Measurements from ENCODE around the gene IAH1.

The IAH1 gene, protein sequence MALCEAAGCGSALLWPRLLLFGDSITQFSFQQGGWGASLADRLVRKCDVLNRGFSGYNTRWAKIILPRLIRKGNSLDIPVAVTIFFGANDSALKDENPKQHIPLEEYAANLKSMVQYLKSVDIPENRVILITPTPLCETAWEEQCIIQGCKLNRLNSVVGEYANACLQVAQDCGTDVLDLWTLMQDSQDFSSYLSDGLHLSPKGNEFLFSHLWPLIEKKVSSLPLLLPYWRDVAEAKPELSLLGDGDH

DNA sequence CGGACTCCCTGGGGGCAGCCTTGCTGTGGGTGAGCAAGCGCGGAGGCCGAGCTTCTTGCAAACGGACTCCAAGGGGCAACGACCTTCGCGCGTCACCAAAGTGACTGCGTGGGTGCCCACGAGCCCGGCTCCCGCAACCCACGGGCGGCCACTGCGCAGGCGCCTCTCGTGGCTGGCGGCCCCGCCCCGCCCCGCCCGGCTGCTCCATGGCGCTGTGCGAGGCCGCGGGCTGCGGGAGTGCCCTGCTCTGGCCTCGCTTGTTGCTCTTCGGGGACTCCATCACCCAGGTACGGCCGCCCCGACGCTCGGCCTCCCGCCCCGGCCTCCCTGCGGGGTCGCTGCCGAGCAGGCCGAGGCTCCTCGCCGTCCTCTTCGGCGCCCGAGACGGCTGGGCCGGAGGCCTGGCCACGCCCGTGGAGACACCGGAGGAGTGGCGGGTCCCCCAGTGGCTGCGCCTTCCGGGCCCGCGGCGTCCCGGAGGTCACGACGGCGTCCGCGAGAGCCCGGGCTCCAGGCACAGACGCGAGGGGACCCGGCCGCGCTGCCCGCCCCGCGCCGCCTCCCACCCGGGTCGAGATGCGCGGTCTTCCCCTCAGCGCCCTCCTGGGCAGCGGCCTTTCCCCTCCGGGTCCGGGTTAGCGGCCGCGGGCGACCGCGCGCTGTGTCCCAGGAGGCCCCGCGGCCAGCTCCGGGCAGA, at the start of gene IAH1:
TSS of gene IAH1 (plus strand) at position 191 of the 697 bp plus-strand sequence. CDS start at position 207, 16 bp downstream.
- Mint-ChIP-seq H3K27ac (peak within 1 kb of the TSS; percentile 91), H3K4me1 (ENCODE audit: low read depth) (peaks cover 33% of the 10 kb centered on the region), H3K9me3 (no peaks in the 10 kb centered on the region), H3K36me3 (ENCODE audit: low read depth) (peaks cover 69% of the 10 kb centered on the region), H3K27me3 (no peaks in the 10 kb centered on the region), H3K4me3 (peak within 1 kb of the TSS; percentile 82)
- intact Hi-C loops (cut with micrococcal nuclease), result loop anchor here (2.0 to 5.0 kb wide), 2 partner anchors 52 to 153 kb away; partner anchors contain the start of genes CPSF3 and ITGB1BP1

DNA sequence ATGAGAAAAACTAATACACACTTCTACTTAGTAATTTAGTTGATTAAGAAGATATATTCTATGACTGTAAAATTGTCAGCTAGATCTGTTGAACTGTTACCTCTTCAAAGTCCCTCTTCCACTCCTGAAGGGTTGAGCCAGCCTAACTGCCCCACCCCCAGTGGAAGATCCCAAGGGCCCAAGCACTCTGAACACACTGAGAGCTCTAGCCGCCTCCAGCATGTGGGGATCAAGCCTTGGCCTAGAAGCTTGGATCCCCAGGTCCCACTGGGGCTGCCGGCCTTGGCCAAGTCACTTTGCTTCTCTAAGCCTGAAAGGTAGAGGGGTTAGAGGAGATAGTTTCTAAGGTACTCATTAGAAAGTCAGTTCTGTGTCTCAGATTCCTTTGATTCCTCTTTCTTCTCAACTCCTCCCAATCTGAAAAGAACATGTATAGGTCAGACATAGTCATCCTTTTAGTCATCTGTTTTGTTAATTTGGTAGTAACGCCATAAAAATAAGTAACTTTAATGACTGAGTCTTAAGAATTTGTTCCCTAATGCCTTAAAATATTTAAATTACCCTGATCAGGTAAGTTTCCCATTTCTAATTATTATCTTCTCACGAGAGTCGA, 45.3 kb upstream of the IAH1 start:
- no peaks in the 10 kb centered on the region for H3K27me3 Mint-ChIP-seq
- H3K4me1 Mint-ChIP-seq (ENCODE audit: low read depth), result no peaks in the 10 kb centered on the region
- H3K36me3 Mint-ChIP-seq (ENCODE audit: low read depth), result peaks cover 58% of the 10 kb centered on the region
- no peak overlapping the region for H3K27ac Mint-ChIP-seq
- no peak overlapping the region for H3K4me3 Mint-ChIP-seq
- no peaks in the 10 kb centered on the region for H3K9me3 Mint-ChIP-seq
- intact Hi-C loops (cut with micrococcal nuclease), result no loop called here

GRCh38 chr2:9430316-9431293, 43.7 kb upstream of the IAH1 start:
- Mint-ChIP-seq H3K27ac (no peak overlapping the region), H3K9me3 (no peaks in the 10 kb centered on the region), H3K36me3 (ENCODE audit: low read depth) (peaks cover 72% of the 10 kb centered on the region), H3K4me3 (no peak overlapping the region), H3K4me1 (ENCODE audit: low read depth) (no peaks in the 10 kb centered on the region), H3K27me3 (no peaks in the 10 kb centered on the region)
- intact Hi-C loops (cut with micrococcal nuclease), result no loop called here

- no peaks in the 10 kb centered on the region for H3K9me3 Mint-ChIP-seq
- no peaks in the 10 kb centered on the region for H3K27me3 Mint-ChIP-seq
- no peak overlapping the region for H3K4me3 Mint-ChIP-seq
- intact Hi-C loops (cut with micrococcal nuclease), result no loop called here
- H3K27ac Mint-ChIP-seq, result no peak overlapping the region
- no peaks in the 10 kb centered on the region for H3K4me1 Mint-ChIP-seq (ENCODE audit: low read depth)
- peaks cover 100% of the 10 kb centered on the region for H3K36me3 Mint-ChIP-seq (ENCODE audit: low read depth)
Observed at GRCh38 chr2:9434489-9434888, 39.9 kb upstream of the IAH1 start.

DNA sequence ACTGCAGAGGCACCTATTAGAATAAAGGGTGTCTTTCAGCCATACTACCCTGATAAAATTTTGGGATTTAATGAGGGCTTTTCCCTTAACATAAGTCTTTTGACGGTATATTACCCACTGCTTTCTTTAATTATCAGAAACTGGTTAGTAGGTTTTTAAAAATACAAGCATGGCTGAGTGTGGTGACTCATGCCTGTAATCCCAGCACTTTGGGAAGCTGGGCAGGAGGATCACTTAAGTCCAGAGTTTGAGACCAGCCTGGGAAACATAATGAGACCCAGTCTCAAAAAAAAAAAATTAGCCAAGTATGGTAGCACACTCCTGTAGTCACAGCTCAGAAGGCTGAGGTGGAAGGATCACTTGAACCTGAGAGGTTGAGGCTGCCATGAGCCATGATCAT, 34.8 kb upstream of the IAH1 start:
- no peaks in the 10 kb centered on the region for H3K9me3 Mint-ChIP-seq
- H3K27me3 Mint-ChIP-seq, result no peaks in the 10 kb centered on the region
- intact Hi-C loops (cut with micrococcal nuclease), result no loop called here
- peaks cover 96% of the 10 kb centered on the region for H3K36me3 Mint-ChIP-seq (ENCODE audit: low read depth)
- H3K27ac Mint-ChIP-seq, result no peak overlapping the region
- H3K4me3 Mint-ChIP-seq, result no peak overlapping the region
- no peaks in the 10 kb centered on the region for H3K4me1 Mint-ChIP-seq (ENCODE audit: low read depth)

DNA sequence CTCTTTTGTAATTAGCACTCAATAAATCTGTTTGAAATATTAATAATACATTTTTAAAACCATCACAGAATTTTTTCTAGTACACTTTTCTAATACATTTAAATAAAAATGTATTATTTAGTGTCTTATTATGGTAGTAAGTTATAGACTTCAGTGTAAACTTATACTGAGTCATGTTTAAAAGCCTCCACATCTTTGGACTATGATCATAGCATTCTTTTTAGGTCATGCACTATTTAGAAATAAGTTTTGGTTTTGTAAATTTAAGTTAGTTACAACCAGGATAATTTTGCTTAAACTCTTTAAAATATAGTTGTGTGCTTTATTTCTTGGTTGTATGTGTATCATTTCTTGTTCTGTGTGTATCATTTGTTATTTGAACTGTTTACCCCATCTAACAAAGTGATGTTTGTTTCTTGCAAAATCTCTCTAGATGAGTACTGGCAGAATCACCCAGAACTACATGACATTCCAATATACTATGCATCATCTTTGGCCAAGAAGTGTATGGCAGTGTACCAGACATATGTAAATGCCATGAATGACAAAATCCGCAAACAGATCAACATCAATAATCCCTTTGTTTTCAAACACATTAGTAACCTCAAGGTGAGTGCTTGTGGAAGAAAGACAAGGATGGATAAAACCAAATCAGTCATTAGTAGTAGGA, 34.2 kb upstream of the IAH1 start:
- no peaks in the 10 kb centered on the region for H3K9me3 Mint-ChIP-seq
- no peaks in the 10 kb centered on the region for H3K4me1 Mint-ChIP-seq (ENCODE audit: low read depth)
- H3K36me3 Mint-ChIP-seq (ENCODE audit: low read depth), result peaks cover 96% of the 10 kb centered on the region
- H3K27ac Mint-ChIP-seq, result no peak overlapping the region
- no peak overlapping the region for H3K4me3 Mint-ChIP-seq
- intact Hi-C loops (cut with micrococcal nuclease), result no loop called here
- H3K27me3 Mint-ChIP-seq, result no peaks in the 10 kb centered on the region

DNA sequence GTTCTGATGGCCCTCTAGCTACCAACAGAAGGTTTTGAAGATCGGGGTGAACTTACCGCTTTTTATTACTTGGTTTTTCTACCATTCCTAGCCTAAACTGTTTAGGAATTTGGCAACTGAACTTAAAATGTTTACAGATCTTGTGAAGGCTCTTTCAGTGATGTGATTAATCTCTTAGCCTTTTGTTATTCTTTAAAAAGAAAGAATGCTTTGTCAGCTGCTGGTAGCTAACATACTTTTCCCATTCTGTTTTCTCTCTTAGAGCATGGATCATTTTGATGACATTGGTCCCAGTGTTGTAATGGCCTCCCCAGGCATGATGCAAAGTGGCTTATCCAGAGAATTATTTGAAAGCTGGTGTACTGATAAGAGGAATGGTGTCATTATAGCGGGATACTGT, 32.8 kb upstream of the IAH1 start:
- peaks cover 96% of the 10 kb centered on the region for H3K36me3 Mint-ChIP-seq (ENCODE audit: low read depth)
- intact Hi-C loops (cut with micrococcal nuclease), result no loop called here
- no peaks in the 10 kb centered on the region for H3K27me3 Mint-ChIP-seq
- no peak overlapping the region for H3K4me3 Mint-ChIP-seq
- H3K9me3 Mint-ChIP-seq, result no peaks in the 10 kb centered on the region
- no peak overlapping the region for H3K27ac Mint-ChIP-seq
- H3K4me1 Mint-ChIP-seq (ENCODE audit: low read depth), result no peaks in the 10 kb centered on the region

GRCh38 chr2:9443526-9443925, 30.8 kb upstream of the IAH1 start:
- Mint-ChIP-seq H3K27me3 (no peaks in the 10 kb centered on the region), H3K4me1 (ENCODE audit: low read depth) (no peaks in the 10 kb centered on the region), H3K27ac (no peak overlapping the region), H3K4me3 (no peak overlapping the region), H3K36me3 (ENCODE audit: low read depth) (peaks cover 94% of the 10 kb centered on the region), H3K9me3 (no peaks in the 10 kb centered on the region)
- intact Hi-C loops (cut with micrococcal nuclease), result no loop called here

- Mint-ChIP-seq H3K4me1 (ENCODE audit: low read depth) (no peaks in the 10 kb centered on the region), H3K27me3 (no peaks in the 10 kb centered on the region), H3K9me3 (no peaks in the 10 kb centered on the region), H3K27ac (no peak overlapping the region), H3K36me3 (ENCODE audit: low read depth) (peaks cover 95% of the 10 kb centered on the region), H3K4me3 (no peak overlapping the region)
- intact Hi-C loops (cut with micrococcal nuclease), result no loop called here
Observed at GRCh38 chr2:9445089-9445488, 29.3 kb upstream of the IAH1 start.

- intact Hi-C loops (cut with micrococcal nuclease), result no loop called here
Observed at GRCh38 chr2:9451231-9451630, 23.1 kb upstream of the IAH1 start.

GRCh38 chr2:9460441-9461017, 13.8 kb upstream of the IAH1 start:
- intact Hi-C loops (cut with micrococcal nuclease), result no loop called here
- H3K4me3 Mint-ChIP-seq, result no peak overlapping the region
- H3K4me1 Mint-ChIP-seq (ENCODE audit: low read depth), result peaks cover 12% of the 10 kb centered on the region
- no peaks in the 10 kb centered on the region for H3K9me3 Mint-ChIP-seq
- no peaks in the 10 kb centered on the region for H3K27me3 Mint-ChIP-seq
- no peak overlapping the region for H3K27ac Mint-ChIP-seq
- H3K36me3 Mint-ChIP-seq (ENCODE audit: low read depth), result peaks cover 81% of the 10 kb centered on the region

More at GRCh38 chr2:9451231-9451630, 23.1 kb upstream of the IAH1 start:
- H3K4me1 Mint-ChIP-seq (ENCODE audit: low read depth), result no peaks in the 10 kb centered on the region
- H3K36me3 Mint-ChIP-seq (ENCODE audit: low read depth), result peaks cover 98% of the 10 kb centered on the region
- H3K4me3 Mint-ChIP-seq, result no peak overlapping the region
- H3K27me3 Mint-ChIP-seq, result no peaks in the 10 kb centered on the region
- no peaks in the 10 kb centered on the region for H3K9me3 Mint-ChIP-seq
- H3K27ac Mint-ChIP-seq, result no peak overlapping the region

DNA sequence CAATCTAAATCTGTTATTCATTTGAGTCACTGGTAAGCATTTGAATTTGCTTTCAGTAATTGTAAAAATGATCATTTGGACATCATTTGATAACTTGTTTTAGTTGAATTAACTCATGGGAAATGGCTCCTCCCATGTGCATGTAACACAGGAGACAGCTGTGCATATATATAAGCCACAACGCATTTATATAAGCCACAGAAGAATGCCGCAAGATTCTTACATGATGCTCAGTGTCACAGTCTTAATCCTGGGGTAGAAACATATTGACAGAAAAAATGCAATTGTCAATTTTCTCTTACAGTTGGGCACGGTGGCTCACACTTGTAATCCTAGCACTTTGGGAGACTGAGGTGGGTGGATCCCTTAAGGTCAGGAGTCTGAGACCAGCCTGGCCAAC, 13.3 kb upstream of the IAH1 start:
- H3K4me3 Mint-ChIP-seq, result no peak overlapping the region
- no peaks in the 10 kb centered on the region for H3K27me3 Mint-ChIP-seq
- H3K36me3 Mint-ChIP-seq (ENCODE audit: low read depth), result peaks cover 81% of the 10 kb centered on the region
- no peaks in the 10 kb centered on the region for H3K9me3 Mint-ChIP-seq
- H3K4me1 Mint-ChIP-seq (ENCODE audit: low read depth), result peaks cover 12% of the 10 kb centered on the region
- no peak overlapping the region for H3K27ac Mint-ChIP-seq
- intact Hi-C loops (cut with micrococcal nuclease), result no loop called here

GRCh38 chr2:9462313-9462712, 12.0 kb upstream of the IAH1 start:
- Mint-ChIP-seq H3K27ac (no peak overlapping the region), H3K4me1 (ENCODE audit: low read depth) (peaks cover 12% of the 10 kb centered on the region), H3K4me3 (no peak overlapping the region), H3K36me3 (ENCODE audit: low read depth) (peaks cover 79% of the 10 kb centered on the region), H3K27me3 (no peaks in the 10 kb centered on the region), H3K9me3 (no peaks in the 10 kb centered on the region)
- intact Hi-C loops (cut with micrococcal nuclease), result no loop called here
